Measurements from ENCODE around the gene TOPORS. TPM values are rescaled to one million over a fixed set of nuclear protein-coding genes. Genes with fewer than 3 reads are reported as not detected.

The TOPORS gene
- polyA plus RNA-seq, 1 experiment = 20.4 TPM

DNA sequence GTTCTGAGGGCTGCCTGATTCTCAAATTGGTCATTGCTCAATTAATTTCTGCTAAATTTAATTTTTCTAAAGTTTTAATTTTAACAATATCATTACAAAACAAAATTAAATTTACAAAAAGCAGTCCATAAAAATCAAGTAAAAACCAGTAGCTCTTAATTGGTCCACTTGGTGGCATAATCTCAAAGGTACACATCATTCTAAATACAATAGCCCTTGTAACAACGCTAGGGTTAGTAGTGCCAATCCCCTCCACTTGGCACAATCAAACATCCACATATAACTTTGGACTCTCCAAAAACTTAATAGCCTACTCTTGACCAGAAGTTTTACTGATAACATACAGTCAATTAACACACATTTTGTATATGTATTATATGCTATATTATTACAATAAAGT is 22.5 kb upstream of the TOPORS start:
- H3K27ac ChIP-seq (ENCODE audit: low read depth, low read length) = no peak overlapping the region
- H3K9me3 ChIP-seq (ENCODE audit: control insufficient read depth, insufficient read depth, low read length) = no peaks in the 10 kb centered on the region; the same call in 1 of the 2 replicates
- no peaks in the 10 kb centered on the region for H3K27me3 ChIP-seq (ENCODE audit: control insufficient read depth, insufficient read depth, low read length)
- TF ChIP-seq, protein P1, sequence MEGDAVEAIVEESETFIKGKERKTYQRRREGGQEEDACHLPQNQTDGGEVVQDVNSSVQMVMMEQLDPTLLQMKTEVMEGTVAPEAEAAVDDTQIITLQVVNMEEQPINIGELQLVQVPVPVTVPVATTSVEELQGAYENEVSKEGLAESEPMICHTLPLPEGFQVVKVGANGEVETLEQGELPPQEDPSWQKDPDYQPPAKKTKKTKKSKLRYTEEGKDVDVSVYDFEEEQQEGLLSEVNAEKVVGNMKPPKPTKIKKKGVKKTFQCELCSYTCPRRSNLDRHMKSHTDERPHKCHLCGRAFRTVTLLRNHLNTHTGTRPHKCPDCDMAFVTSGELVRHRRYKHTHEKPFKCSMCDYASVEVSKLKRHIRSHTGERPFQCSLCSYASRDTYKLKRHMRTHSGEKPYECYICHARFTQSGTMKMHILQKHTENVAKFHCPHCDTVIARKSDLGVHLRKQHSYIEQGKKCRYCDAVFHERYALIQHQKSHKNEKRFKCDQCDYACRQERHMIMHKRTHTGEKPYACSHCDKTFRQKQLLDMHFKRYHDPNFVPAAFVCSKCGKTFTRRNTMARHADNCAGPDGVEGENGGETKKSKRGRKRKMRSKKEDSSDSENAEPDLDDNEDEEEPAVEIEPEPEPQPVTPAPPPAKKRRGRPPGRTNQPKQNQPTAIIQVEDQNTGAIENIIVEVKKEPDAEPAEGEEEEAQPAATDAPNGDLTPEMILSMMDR (IDR thresholded peaks at IDR 0.05; ENCODE audit: low read depth, low read length) = no peak
- ChIA-PET CTCF (interaction anchor here (1.0 to 20.3 kb wide), 5 partner anchors 13 to 198 kb away, joined by 3 to 1261 read pairs (median 3); partner anchors contain the start of gene RIGI), POLR2A (no interaction called here)
- DNase-seq (ENCODE audit: low read depth, low spot score) = no peak
- no peak overlapping the region for H3K4me3 ChIP-seq (ENCODE audit: low read depth, low read length)

DNA sequence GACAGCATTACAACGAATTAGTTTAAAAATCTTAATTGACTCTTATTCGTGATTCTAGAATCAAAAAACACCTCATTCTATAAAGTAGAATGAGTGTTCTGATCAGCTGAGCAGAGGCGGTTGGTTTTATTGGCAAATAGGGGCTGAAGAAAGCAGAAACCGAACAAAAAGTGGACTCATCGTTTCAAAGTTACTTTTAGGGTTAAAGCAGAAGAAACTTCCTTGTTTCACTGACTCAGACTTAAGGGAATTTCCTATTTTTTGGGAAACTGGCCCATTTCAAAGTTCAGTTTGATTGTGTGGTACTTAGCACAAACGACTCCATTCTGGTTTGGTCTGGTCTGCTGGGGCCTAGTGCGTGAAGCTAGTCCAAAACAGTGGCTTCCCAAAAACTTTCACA is 21.4 kb upstream of the TOPORS start:
- Histone ChIP-seq H3K27me3 (ENCODE audit: control insufficient read depth, insufficient read depth, low read length) (no peaks in the 10 kb centered on the region), H3K4me3 (ENCODE audit: low read depth, low read length) (no peak overlapping the region), H3K27ac (ENCODE audit: low read depth, low read length) (no peak overlapping the region), H3K9me3 (ENCODE audit: control insufficient read depth, insufficient read depth, low read length) (no peaks in the 10 kb centered on the region; the same call in 1 of the 2 replicates)
- ChIA-PET POLR2A (no interaction called here), CTCF (interaction anchor here (1.0 to 20.3 kb wide), 6 partner anchors 14 to 394 kb away, joined by 3 to 1261 read pairs (median 6); partner anchors contain the start of gene ACO1)
- no peak for DNase-seq (ENCODE audit: low read depth, low spot score)
- TF ChIP-seq, protein P1 (IDR thresholded peaks at IDR 0.05; ENCODE audit: low read depth, low read length) = no peak

DNA sequence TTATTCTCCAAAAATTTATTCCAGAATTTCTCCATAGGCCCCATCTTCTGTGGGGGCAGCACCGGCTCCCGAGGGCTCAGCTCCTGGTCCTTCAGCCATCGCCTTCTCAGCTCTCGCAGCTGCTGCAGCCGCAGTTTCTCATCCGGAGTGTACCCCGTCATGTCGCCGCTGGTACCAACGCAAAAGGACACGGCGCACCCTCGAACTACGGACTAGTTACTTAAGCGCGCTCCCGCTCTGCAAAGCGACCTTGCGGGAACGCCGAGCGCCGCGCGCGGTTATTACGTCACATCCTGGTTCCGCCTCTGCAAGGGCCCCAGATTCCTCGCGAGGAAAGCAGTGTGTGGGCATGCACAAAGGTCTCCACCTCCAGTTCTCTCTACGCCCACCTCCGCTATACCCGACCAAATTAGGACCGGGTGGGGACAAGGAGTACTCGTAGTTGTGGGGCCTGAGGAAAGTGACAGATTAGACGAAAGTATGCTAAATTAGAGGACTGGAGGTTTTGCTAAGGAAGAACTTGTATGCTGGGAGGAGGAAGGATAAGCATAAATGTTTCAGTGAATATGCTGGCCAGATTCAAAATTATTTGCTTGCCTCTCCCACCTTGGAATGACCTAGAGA is 20.6 kb upstream of the TOPORS start, which contains the start of gene NDUFB6:
Gene NDUFB6, minus strand, starts transcription at position 260 of the 624 bp plus-strand sequence. Its CDS starts 99 bp downstream, at position 161.
- Histone ChIP-seq H3K27me3 (ENCODE audit: control insufficient read depth, insufficient read depth, low read length) (no peaks in the 10 kb centered on the region), H3K9me3 (ENCODE audit: control insufficient read depth, insufficient read depth, low read length) (no peaks in the 10 kb centered on the region; the same call in 1 of the 2 replicates), H3K4me3 (ENCODE audit: low read depth, low read length) (peak within 1 kb of the TSS; percentile 96), H3K27ac (ENCODE audit: low read depth, low read length) (peak within 1 kb of the TSS; percentile 75)
- CTCF ChIA-PET = interaction anchor here (1.1 to 20.3 kb wide), 14 partner anchors 8 to 395 kb away, joined by 3 to 1261 read pairs (median 7); partner anchors contain the start of genes ACO1 and RIGI
- DNase-seq (ENCODE audit: low read depth, low spot score) = peak; percentile 70
- TF ChIP-seq, protein P1 (IDR thresholded peaks at IDR 0.05; ENCODE audit: low read depth, low read length) = no peak
- POLR2A ChIA-PET = interaction anchor here (1.4 kb wide), 1 partner anchor 194 kb away, joined by 8 read pairs; no protein-coding TSS in a partner anchor

DNA sequence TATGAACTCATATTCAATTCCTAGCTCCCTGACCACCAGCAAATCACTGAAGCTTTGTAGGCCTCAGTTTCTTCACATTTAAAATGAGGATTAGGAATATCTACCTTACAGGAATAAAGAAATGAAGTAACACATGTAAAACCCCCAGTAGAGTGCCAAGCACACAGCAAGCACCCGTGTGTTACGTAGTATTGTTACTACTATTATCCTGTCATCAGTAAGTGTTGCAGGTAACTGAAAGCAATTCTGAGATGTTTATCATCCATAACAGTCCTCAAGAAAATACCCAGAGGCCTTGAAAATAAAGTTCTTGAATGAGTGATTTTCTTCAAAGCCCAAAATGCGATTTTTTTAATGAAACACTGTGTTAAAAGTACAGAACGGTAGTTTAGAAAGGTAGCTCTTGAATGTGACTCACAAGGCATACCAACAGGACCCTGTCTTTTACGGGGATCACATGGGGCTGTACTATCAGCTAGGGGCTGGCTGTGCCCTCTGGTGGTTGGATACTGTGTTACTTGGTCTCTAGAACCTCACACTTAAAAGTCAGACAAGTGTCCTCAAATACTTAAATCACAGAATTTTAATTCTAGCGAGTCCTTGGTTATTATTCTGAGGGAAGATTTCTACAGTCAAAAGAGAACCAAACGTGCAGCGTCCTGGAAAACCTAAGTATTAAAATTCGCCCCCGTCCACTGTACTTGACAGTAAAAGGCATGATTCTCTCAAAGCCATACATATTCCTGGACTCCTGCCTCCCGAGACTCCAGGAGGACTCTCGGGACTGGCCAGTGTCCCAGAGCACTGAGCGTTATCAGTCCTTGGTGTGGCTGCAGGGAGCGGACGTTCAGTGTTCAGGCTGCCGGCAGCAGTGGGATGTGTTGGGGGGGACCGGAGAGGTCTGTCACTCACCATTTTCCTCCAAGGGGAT is 19.8 kb upstream of the TOPORS start:
- TF ChIP-seq, protein P1 (IDR thresholded peaks at IDR 0.05; ENCODE audit: low read depth, low read length) = peak; percentile 80
- H3K27me3 ChIP-seq (ENCODE audit: control insufficient read depth, insufficient read depth, low read length) = no peaks in the 10 kb centered on the region
- ChIA-PET CTCF (interaction anchor here (0.6 to 20.3 kb wide), 32 partner anchors 9 to 426 kb away, joined by 3 to 1261 read pairs (median 4); partner anchors contain the start of genes ACO1 and RIGI), POLR2A (interaction anchor here (1.4 kb wide), 1 partner anchor 193 kb away, joined by 8 read pairs; no protein-coding TSS in a partner anchor)
- no peaks in the 10 kb centered on the region; the same call in 1 of the 2 replicates for H3K9me3 ChIP-seq (ENCODE audit: control insufficient read depth, insufficient read depth, low read length)
- H3K4me3 ChIP-seq (ENCODE audit: low read depth, low read length) = peak overlapping the region; percentile 96
- no peak for DNase-seq (ENCODE audit: low read depth, low spot score)
- H3K27ac ChIP-seq (ENCODE audit: low read depth, low read length) = peak overlapping the region; percentile 62

Measured in AG04450 (cell line).